ENCODE data around the gene DOLPP1. TPM values are rescaled to one million over a fixed set of nuclear protein-coding genes. Genes with fewer than 3 reads are reported as not detected.

Gene DOLPP1
- total RNA-seq, 2 donors from 2014 or later: 30.1 to 30.4 TPM

- Histone ChIP-seq H3K4me3 (ENCODE audit: low read length) (no peak overlapping the region), H3K4me1 (ENCODE audit: control insufficient read depth, insufficient read depth, low read length) (peaks cover 7% of the 10 kb centered on the region), H3K27ac (ENCODE audit: low read depth, low read length) (no peak overlapping the region), H3K36me3 (ENCODE audit: control insufficient read depth, insufficient read depth, low read length) (peaks cover 20% of the 10 kb centered on the region), H3K9me3 (ENCODE audit: control insufficient read depth, low read length) (no peaks in the 10 kb centered on the region), H3K27me3 (ENCODE audit: control insufficient read depth, insufficient read depth, low read length, poor library complexity, severe bottlenecking) (no peaks in the 10 kb centered on the region), H3K9ac (ENCODE audit: extremely low read depth, low read length, poor library complexity, severe bottlenecking) (no peak overlapping the region)
- Mint-ChIP-seq H3K27ac (peak overlapping the region; percentile 4), H3K4me3 (no peak overlapping the region), H3K27me3 (ENCODE audit: insufficient read depth) (no peaks in the 10 kb centered on the region), H3K36me3 (ENCODE audit: low read depth) (peaks cover 23% of the 10 kb centered on the region), H3K4me1 (peaks cover 18% of the 10 kb centered on the region), H3K9me3 (no peaks in the 10 kb centered on the region)
- no peak for DNase-seq
- TF ChIP-seq CTCF (conservative IDR thresholded peaks at IDR 0.05): no peak
- WGBS, 2 experiments (ENCODE audit: insufficient coverage in 1 of 2, insufficient read length in 1 of 2): 91 to 98% methylated on average over 9 to 12 of the region's 12 CpGs
Observed at GRCh38 chr9:129040113-129040643, 40.7 kb upstream of the DOLPP1 start.

GRCh38 chr9:129042016-129042415 is 38.9 kb upstream of the DOLPP1 start:
- Mint-ChIP-seq H3K4me3 (no peak overlapping the region), H3K9me3 (no peaks in the 10 kb centered on the region), H3K4me1 (peaks cover 11% of the 10 kb centered on the region), H3K27me3 (ENCODE audit: insufficient read depth) (no peaks in the 10 kb centered on the region), H3K27ac (no peak overlapping the region), H3K36me3 (ENCODE audit: low read depth) (peaks cover 26% of the 10 kb centered on the region)
- no peak overlapping the region for H3K27ac ChIP-seq (ENCODE audit: low read depth, low read length)
- no peaks in the 10 kb centered on the region for H3K9me3 ChIP-seq (ENCODE audit: control insufficient read depth, low read length)
- H3K4me3 ChIP-seq (ENCODE audit: low read length): no peak overlapping the region
- H3K4me1 ChIP-seq (ENCODE audit: control insufficient read depth, insufficient read depth, low read length): peaks cover 7% of the 10 kb centered on the region
- TF ChIP-seq CTCF (conservative IDR thresholded peaks at IDR 0.05): no peak
- no peak overlapping the region for H3K9ac ChIP-seq (ENCODE audit: extremely low read depth, low read length, poor library complexity, severe bottlenecking)
- no peaks in the 10 kb centered on the region for H3K27me3 ChIP-seq (ENCODE audit: control insufficient read depth, insufficient read depth, low read length, poor library complexity, severe bottlenecking)
- no peak for DNase-seq
- peaks cover 26% of the 10 kb centered on the region for H3K36me3 ChIP-seq (ENCODE audit: control insufficient read depth, insufficient read depth, low read length)
- 92 to 94% methylated on average over 8 to 16 of the region's 16 CpGs for WGBS, 2 experiments (ENCODE audit: insufficient coverage in 1 of 2, insufficient read length in 1 of 2)

GRCh38 chr9:129052592-129052991 is 28.3 kb upstream of the DOLPP1 start:
- no peak overlapping the region for H3K4me3 Mint-ChIP-seq
- peaks cover 24% of the 10 kb centered on the region for H3K36me3 Mint-ChIP-seq (ENCODE audit: low read depth)
- no peak for DNase-seq
- no peak overlapping the region for H3K27ac Mint-ChIP-seq
- H3K9ac ChIP-seq (ENCODE audit: extremely low read depth, low read length, poor library complexity, severe bottlenecking): no peak overlapping the region
- H3K9me3 ChIP-seq (ENCODE audit: control insufficient read depth, low read length): no peaks in the 10 kb centered on the region
- H3K27ac ChIP-seq (ENCODE audit: low read depth, low read length): no peak overlapping the region
- H3K4me3 ChIP-seq (ENCODE audit: low read length): no peak overlapping the region
- H3K36me3 ChIP-seq (ENCODE audit: control insufficient read depth, insufficient read depth, low read length): peaks cover 13% of the 10 kb centered on the region
- no peak for TF ChIP-seq CTCF (conservative IDR thresholded peaks at IDR 0.05)
- H3K4me1 Mint-ChIP-seq: no peaks in the 10 kb centered on the region
- no peaks in the 10 kb centered on the region for H3K27me3 ChIP-seq (ENCODE audit: control insufficient read depth, insufficient read depth, low read length, poor library complexity, severe bottlenecking)
- 96 to 100% methylated on average over 5 to 8 of the region's 8 CpGs for WGBS, 2 experiments (ENCODE audit: insufficient coverage in 1 of 2, insufficient read length in 1 of 2)
- H3K4me1 ChIP-seq (ENCODE audit: control insufficient read depth, insufficient read depth, low read length): no peaks in the 10 kb centered on the region
- H3K9me3 Mint-ChIP-seq: no peaks in the 10 kb centered on the region
- no peaks in the 10 kb centered on the region for H3K27me3 Mint-ChIP-seq (ENCODE audit: insufficient read depth)
